ENCODE results near the gene TNP2.

GRCh38 chr16:11256661-11257130 lies 12.4 kb downstream of the TNP2 start:
- TF ChIP-seq, protein P1, sequence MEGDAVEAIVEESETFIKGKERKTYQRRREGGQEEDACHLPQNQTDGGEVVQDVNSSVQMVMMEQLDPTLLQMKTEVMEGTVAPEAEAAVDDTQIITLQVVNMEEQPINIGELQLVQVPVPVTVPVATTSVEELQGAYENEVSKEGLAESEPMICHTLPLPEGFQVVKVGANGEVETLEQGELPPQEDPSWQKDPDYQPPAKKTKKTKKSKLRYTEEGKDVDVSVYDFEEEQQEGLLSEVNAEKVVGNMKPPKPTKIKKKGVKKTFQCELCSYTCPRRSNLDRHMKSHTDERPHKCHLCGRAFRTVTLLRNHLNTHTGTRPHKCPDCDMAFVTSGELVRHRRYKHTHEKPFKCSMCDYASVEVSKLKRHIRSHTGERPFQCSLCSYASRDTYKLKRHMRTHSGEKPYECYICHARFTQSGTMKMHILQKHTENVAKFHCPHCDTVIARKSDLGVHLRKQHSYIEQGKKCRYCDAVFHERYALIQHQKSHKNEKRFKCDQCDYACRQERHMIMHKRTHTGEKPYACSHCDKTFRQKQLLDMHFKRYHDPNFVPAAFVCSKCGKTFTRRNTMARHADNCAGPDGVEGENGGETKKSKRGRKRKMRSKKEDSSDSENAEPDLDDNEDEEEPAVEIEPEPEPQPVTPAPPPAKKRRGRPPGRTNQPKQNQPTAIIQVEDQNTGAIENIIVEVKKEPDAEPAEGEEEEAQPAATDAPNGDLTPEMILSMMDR (conservative IDR thresholded peaks at IDR 0.05), result no peak
- TF ChIP-seq ZFX (IDR thresholded peaks at IDR 0.05), result no peak
